Ureter (tissue), 1 donor: Measurements from ENCODE around the gene LRRC59. TPM values are rescaled to one million over a fixed set of nuclear protein-coding genes. Genes with fewer than 3 reads are reported as not detected.
"Not testable (repeated sequence)": the region's sequence is repeated elsewhere in the genome, so short reads cannot be mapped to it uniquely, and the experiment has no call there.

Experiments used
- DNase-seq: peaks from one replicate; pipeline ENCODE4 v3.0.0-alpha.2; 2020; ENCODE audit warnings: low spot score
- total RNA-seq: library from RNA; stranded (reverse); gene quantifications from one replicate; pipeline ENCODE4 v1.2.4, GENCODE V29; 2023
- donor health status: DM: yes; HTN: yes; CAD: no.

The LRRC59 gene
- total RNA-seq, 1 donor from 2014 or later = 73.5 TPM

DNA sequence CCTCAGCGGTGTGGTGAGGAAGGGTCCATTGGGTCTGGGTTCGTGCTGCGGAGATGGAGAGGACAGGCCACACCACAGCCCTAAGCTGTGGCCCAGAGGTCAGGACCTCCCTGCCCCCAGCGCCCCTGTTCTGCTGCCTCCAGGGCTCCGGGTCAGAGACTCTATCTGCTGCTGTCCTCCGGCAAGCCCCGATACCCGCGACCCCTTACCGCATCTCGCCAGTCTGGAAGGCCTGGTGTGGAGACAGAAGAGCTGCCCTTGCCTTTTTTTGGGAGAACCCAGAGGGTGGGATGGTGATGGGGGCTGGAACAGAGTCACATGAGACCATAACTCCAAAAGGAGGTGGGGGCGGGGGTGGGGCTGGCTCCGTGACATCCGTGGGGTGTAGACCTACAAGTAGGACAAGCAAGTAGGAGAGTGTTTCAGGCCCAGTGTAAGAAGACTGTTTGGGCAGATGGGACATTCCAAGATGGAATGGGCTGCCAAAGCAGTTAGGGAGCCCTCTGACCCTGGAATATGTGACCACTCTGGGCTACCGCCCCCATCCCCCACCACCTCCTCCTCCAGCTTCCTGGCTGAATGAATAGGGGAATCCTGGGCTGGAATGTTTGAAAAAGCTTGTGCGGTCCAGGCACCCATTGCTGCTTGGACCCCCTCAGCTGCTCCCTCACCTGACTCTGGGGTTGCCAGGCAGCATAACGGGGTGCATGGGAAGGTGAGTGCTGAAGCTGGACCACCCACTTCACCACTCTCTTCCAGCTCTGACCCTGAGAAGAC lies 50.0 kb downstream of the LRRC59 start:
- DNase-seq = no peak

DNA sequence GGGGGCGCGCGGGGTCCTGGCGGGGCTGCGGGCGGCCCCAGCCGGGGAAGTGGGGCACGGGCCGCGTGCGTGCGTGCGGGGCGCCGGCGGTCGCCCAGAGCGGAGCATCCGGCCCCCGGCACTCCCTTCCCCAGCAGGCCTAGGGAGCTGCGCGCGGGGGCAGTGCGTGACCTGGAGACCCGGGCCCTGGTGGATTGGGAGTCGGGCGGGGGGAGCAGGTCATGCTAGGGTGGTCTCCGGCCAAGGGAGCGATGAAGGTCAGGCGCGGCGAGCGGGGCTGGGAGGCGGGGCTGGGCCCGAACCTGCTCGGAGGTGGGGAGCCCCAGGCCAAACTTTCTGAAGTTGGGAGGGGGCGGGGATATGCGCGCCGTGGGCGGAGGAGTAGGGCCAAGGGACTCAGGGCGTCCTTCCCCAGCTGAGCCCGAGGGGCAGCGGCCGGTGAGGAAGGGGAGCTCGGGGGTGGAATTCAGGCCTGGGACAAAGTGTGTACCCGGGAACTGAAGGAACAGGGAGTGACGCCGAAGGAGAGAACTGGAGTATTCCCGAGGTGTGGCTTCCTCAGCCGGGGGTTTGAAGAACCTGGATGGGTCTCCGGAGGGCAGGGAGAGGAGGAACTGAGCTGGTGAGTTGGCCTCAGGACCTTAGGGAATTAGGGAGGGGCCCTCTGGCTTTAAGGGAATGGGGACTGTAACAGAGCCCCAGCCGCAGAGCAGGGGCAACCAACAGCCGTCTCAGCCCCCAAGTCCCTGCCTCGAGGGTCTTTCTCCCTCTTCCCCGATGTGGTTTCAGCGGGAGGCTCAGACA lies 50.8 kb downstream of the LRRC59 start:
- peak; percentile 64 for DNase-seq

DNA sequence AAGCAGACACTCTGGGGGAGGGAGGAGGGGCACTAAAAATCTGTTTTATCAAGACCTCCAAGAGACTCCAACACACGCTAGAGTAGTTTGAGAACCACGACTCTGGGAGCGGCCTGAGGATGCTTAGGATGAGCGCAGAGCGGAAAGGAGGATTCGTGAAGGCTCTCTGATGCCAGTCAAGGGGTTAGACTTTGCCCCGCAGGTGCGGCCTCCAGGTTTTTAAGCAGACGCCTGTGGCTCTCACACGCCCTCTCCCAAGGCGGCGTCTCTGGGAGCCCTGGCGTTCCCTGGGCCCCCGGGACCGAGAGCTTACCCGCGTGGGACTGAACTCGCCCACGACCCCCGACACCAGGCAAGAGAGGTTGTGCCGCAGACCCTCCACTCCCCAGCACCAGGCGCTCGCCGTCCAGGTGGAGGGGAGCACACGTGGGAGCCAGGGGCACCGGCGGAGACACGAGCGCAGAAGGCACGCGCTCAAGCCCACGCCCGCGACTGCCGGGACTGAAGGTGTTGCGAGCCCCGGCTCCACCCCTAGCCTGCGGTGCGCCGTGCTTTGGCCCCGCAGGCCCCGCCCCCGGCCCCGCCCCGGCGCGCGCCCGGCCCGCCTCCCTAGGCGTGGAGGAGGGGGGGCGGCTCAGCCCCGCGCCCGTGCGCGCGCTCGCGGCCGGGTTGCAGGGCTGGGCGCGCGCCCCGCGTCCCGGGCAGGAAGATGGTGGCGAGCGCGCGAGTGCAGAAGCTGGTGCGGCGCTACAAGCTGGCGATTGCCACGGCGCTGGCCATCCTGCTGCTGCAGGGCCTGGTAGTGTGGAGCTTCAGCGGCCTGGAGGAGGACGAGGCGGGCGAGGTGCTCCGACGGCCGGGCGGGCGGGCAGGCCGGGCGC lies 51.7 kb downstream of the LRRC59 start, which contains the start of gene XYLT2:
Gene XYLT2 (plus strand): TSS at position 695 of the 881 bp plus-strand sequence. CDS start 15 bp downstream, at position 710.
- peak; percentile 86 for DNase-seq

GRCh38 chr17:50344731-50345365 lies 52.5 kb downstream of the LRRC59 start:
- no peak for DNase-seq

- DNase-seq = no peak
Measured at GRCh38 chr17:50339381-50339780, 57.9 kb downstream of the LRRC59 start.

DNA sequence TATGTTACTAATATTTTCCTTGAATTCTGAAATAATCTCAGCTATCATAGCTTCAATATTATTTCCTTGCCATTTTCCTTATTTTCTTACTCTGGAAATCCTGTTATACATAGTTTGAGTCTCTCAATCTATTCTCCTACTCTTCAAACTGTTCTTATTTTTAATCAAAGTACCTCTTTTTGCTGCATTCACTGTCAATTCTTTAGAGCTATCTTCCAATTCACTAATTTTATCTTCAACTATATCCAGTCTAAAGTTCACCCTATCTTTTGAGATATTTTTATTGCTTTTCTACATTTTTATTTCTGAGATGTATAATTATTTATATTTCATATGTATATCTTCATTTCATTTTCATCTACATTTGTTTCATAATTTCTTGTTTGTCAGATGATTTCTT lies 58.7 kb downstream of the LRRC59 start:
- DNase-seq = no peak

- no peak for DNase-seq
Measured at GRCh38 chr17:50337956-50338355, 59.4 kb downstream of the LRRC59 start.

- not testable (repeated sequence) for DNase-seq
Measured at GRCh38 chr17:50333291-50334057, 63.8 kb downstream of the LRRC59 start.

DNA sequence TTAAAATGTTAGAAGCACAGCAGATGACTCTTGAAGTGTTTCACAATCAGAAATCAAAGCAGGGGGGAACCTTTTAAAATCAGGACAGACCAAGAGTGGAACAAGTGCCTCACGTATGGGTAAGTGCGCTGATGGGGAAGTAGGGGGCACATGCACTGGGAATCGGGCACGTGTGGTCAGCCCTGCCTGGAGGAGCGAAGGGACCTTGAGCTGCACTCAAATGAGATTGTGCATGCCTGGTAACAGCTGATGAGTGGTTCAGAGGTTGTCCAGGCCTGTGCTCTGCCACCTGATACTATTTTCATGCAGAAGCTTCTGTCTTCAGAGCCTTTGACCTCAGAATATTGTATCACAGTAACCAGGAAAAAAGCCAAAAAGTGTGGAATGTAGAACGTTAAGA lies 65.1 kb downstream of the LRRC59 start:
- DNase-seq = no peak

Other genes with a start within 250 kb of the LRRC59 start
- 38.4 TPM for gene PPP1R9B, start 246.8 kb downstream of the LRRC59 start, total RNA-seq
- gene SGCA, start 231.5 kb downstream of the LRRC59 start, total RNA-seq = 16.9 TPM
- gene COL1A1, start 195.9 kb downstream of the LRRC59 start, total RNA-seq = 331 TPM
- gene TMEM92, start 123.1 kb downstream of the LRRC59 start, total RNA-seq = 3.0 TPM
- 31.2 TPM for gene XYLT2, start 51.4 kb downstream of the LRRC59 start, total RNA-seq
- gene MRPL27, start 24.3 kb downstream of the LRRC59 start, total RNA-seq = 55.0 TPM
- gene EME1, start 24.3 kb downstream of the LRRC59 start, total RNA-seq = 0.94 TPM
- gene ACSF2, start 28.7 kb upstream of the LRRC59 start, total RNA-seq = 172 TPM
- gene CHAD, start 71.4 kb upstream of the LRRC59 start, total RNA-seq = not detected
- gene RSAD1, start 81.3 kb upstream of the LRRC59 start, total RNA-seq = 33.2 TPM
- 1.1 TPM for gene MYCBPAP, start 110.9 kb upstream of the LRRC59 start, total RNA-seq
- 70.5 TPM for gene EPN3, start 135.2 kb upstream of the LRRC59 start, total RNA-seq
- 101 TPM for gene SPATA20, start 149.7 kb upstream of the LRRC59 start, total RNA-seq
- 0.36 TPM for gene CACNA1G, start 163.2 kb upstream of the LRRC59 start, total RNA-seq
- 226 TPM for gene ABCC3, start 237.4 kb upstream of the LRRC59 start, total RNA-seq